Thoracic aorta (tissue), 2 donors: Measurements from ENCODE around the gene LRP8. TPM values are rescaled to one million over a fixed set of nuclear protein-coding genes. Genes with fewer than 3 reads are reported as not detected.

ENCODE experiments used
- ATAC-seq: fragments of 150-250 bp; one replicate; pipeline ENCODE4 v1.8.0; 2017; ENCODE audit warnings: low read depth; ENCODE audit not compliant: insufficient number of reproducible peaks, low FRiP score
- DNase-seq: peaks from one replicate; pipeline ENCODE4 v3.0.0-alpha.2; 2020; ENCODE audit warnings: low spot score
- H3K27ac ChIP-seq, 2 donors: fragments of 200-600 bp; sonication (generic); 1 replicate in 1 of 2; 2 replicates in 1 of 2; pipeline ENCODE4 v1.5.1; 2016; ENCODE audit warnings: mild to moderate bottlenecking in 2 of 2, moderate library complexity in 2 of 2
- H3K27me3 ChIP-seq: fragments of 200-600 bp; sonication (generic); replicated peaks from 2 replicates; pipeline ENCODE4 v1.6.0; 2016; ENCODE audit warnings: mild to moderate bottlenecking; ENCODE audit not compliant: insufficient read depth
- H3K36me3 ChIP-seq: fragments of 200-600 bp; sonication (generic); one replicate; pipeline ENCODE4 v1.5.1; 2016
- H3K4me1 ChIP-seq, 2 donors: fragments of 200-600 bp; sonication (generic); 1 replicate in 1 of 2; 2 replicates in 1 of 2; pipeline versions ENCODE4 v1.5.1 to v1.6.0; 2016; ENCODE audit warnings: low read depth in 2 of 2, mild to moderate bottlenecking in 1 of 2; ENCODE audit not compliant: control insufficient read depth in 1 of 2
- H3K4me3 ChIP-seq: fragments of 200-600 bp; sonication (generic); 2 replicates; pipeline ENCODE4 v1.5.1; 2016; ENCODE audit warnings: mild to moderate bottlenecking
- H3K9me3 ChIP-seq: fragments of 200-600 bp; sonication (generic); 2 replicates; pipeline ENCODE4 v1.5.1; 2016
- CTCF ChIP-seq: fragments of 200-600 bp; sonication (generic); IDR thresholded peaks from one replicate; pipeline ENCODE4 v1.5.1; 2019; ENCODE audit warnings: antibody characterized with exemption
- total RNA-seq, 2 donors: library from RNA; depleted of rRNA; stranded (reverse); fragments of >200 nt; gene quantifications; one replicate each; pipeline versions ENCODE4 v1.1.0 to v1.2.3, GENCODE V29; 2016

The LRP8 gene
- total RNA-seq, 2 donors from 2014 or later, result 14.1 to 24.1 TPM

GRCh38 chr1:53337499-53337898, 9.6 kb upstream of the LRP8 start:
- no peaks in the 10 kb centered on the region for H3K27me3 ChIP-seq
- no peak overlapping the region for H3K4me3 ChIP-seq
- ATAC-seq (no peak), DNase-seq (no peak)
- TF ChIP-seq CTCF, result no peak
- H3K4me1 ChIP-seq, result no peaks in the 10 kb centered on the region
- no peak overlapping the region for H3K27ac ChIP-seq
- no peaks in the 10 kb centered on the region for H3K9me3 ChIP-seq
- no peaks in the 10 kb centered on the region for H3K36me3 ChIP-seq

GRCh38 chr1:53336146-53336545, 8.3 kb upstream of the LRP8 start:
- no peaks in the 10 kb centered on the region for H3K36me3 ChIP-seq
- ATAC-seq (no peak), DNase-seq (no peak)
- no peaks in the 10 kb centered on the region for H3K4me1 ChIP-seq
- no peak overlapping the region for H3K4me3 ChIP-seq
- no peaks in the 10 kb centered on the region for H3K27me3 ChIP-seq
- no peak overlapping the region for H3K27ac ChIP-seq
- no peaks in the 10 kb centered on the region for H3K9me3 ChIP-seq
- no peak for TF ChIP-seq CTCF

GRCh38 chr1:53335661-53336060, 7.8 kb upstream of the LRP8 start:
- no peak overlapping the region for H3K27ac ChIP-seq
- DNase-seq (no peak), ATAC-seq (no peak)
- H3K36me3 ChIP-seq, result no peaks in the 10 kb centered on the region
- no peak overlapping the region for H3K4me3 ChIP-seq
- no peaks in the 10 kb centered on the region for H3K4me1 ChIP-seq
- H3K27me3 ChIP-seq, result no peaks in the 10 kb centered on the region
- TF ChIP-seq CTCF, result no peak
- H3K9me3 ChIP-seq, result no peaks in the 10 kb centered on the region

GRCh38 chr1:53334781-53335180, 6.9 kb upstream of the LRP8 start:
- Histone ChIP-seq H3K36me3 (no peaks in the 10 kb centered on the region), H3K4me1 (no peaks in the 10 kb centered on the region), H3K27ac (no peak overlapping the region), H3K27me3 (no peaks in the 10 kb centered on the region), H3K9me3 (no peaks in the 10 kb centered on the region), H3K4me3 (no peak overlapping the region)
- ATAC-seq (no peak), DNase-seq (no peak)
- no peak for TF ChIP-seq CTCF

- Histone ChIP-seq H3K27me3 (no peaks in the 10 kb centered on the region), H3K36me3 (no peaks in the 10 kb centered on the region), H3K27ac (no peak overlapping the region), H3K4me3 (no peak overlapping the region), H3K4me1 (no peaks in the 10 kb centered on the region), H3K9me3 (no peaks in the 10 kb centered on the region)
- ATAC-seq, result no peak
- no peak for DNase-seq
- TF ChIP-seq CTCF, result no peak
Observed at GRCh38 chr1:53334312-53334711, 6.4 kb upstream of the LRP8 start.
